Bronchial epithelial cell (primary cell): ENCODE data around the gene BEAN1. TPM values are rescaled to one million over a fixed set of nuclear protein-coding genes. Genes with fewer than 3 reads are reported as not detected.

Experiments
- DNase-seq: peaks from one replicate; pipeline ENCODE4 v3.0.0-alpha.2; 2010; ENCODE audit warnings: low read depth
- FAIRE-seq: peaks from 2 replicates; lab custom pipeline; 2011; peaks lifted over from hg19 to GRCh38; lab: Jason Lieb, UNC
- H3K27me3 ChIP-seq: 2 replicates; pipeline ENCODE4 v1.5.1; 2011; ENCODE audit warnings: low read length; ENCODE audit not compliant: control insufficient read depth, insufficient read depth
- H3K36me3 ChIP-seq: 2 replicates; pipeline ENCODE4 v1.5.1; 2011; ENCODE audit warnings: low read length; ENCODE audit not compliant: control insufficient read depth, insufficient read depth
- H3K4me3 ChIP-seq: 2 replicates; pipeline ENCODE4 v1.5.1; 2011; ENCODE audit warnings: mild to moderate bottlenecking, low read depth, low read length, control low read depth
- CTCF ChIP-seq: IDR thresholded peaks from 2 replicates; pipeline ENCODE4 v1.5.1; 2011; ENCODE audit warnings: mild to moderate bottlenecking, moderate library complexity, low read length, control low read depth, inconsistent platforms; ENCODE audit not compliant: insufficient read depth, severe bottlenecking
- total RNA-seq: library from RNA; depleted of rRNA; stranded (reverse); fragments of >200 nt; gene quantifications from 2 replicates; pipeline ENCODE4 v1.2.1, GENCODE V29; 2014

The BEAN1 gene
- total RNA-seq, 1 donor from 2014 or later = not detected

GRCh38 chr16:66528294-66528693 lies 101.2 kb downstream of the BEAN1 start:
- no peak overlapping the region for H3K4me3 ChIP-seq
- TF ChIP-seq CTCF = no peak
- peaks cover 8% of the 10 kb centered on the region for H3K36me3 ChIP-seq
- DNase-seq (no peak), FAIRE-seq (no peak)
- no peaks in the 10 kb centered on the region for H3K27me3 ChIP-seq

- no peak for DNase-seq
- H3K27me3 ChIP-seq = no peaks in the 10 kb centered on the region
- H3K4me3 ChIP-seq = no peak overlapping the region
- TF ChIP-seq CTCF = no peak
- peaks cover 8% of the 10 kb centered on the region for H3K36me3 ChIP-seq
- FAIRE-seq = no peak
These were observed 102.4 kb downstream of the BEAN1 start for GRCh38 chr16:66529475-66529874.

Other genes starting within 250 kb of the BEAN1 start
- not detected in 2 replicates for gene CDH5, start 60.6 kb upstream of the BEAN1 start, total RNA-seq
- gene TK2, start 122.8 kb downstream of the BEAN1 start, total RNA-seq = 8.7 and 12.8 TPM in 2 replicates
- gene CKLF, start 125.3 kb downstream of the BEAN1 start, total RNA-seq = 17.7 and 22.6 TPM in 2 replicates
- gene CMTM1, start 139.1 kb downstream of the BEAN1 start, total RNA-seq = 0.26 and 0.38 TPM in 2 replicates
- not detected in 2 replicates for gene CMTM2, start 152.2 kb downstream of the BEAN1 start, total RNA-seq
- 1.1 and 1.3 TPM in 2 replicates for gene CMTM3, start 177.4 kb downstream of the BEAN1 start, total RNA-seq